Mesothelial cell of epicardium (in vitro differentiated cells): ENCODE results near the gene ZCCHC13. TPM values are rescaled to one million over a fixed set of nuclear protein-coding genes. Genes with fewer than 3 reads are reported as not detected.
"Not testable (repeated sequence)": the region's sequence is repeated elsewhere in the genome, so short reads cannot be mapped to it uniquely, and the experiment has no call there.

Experiments
- DNase-seq, 2 experiments: peaks; one replicate each; pipeline ENCODE4 v3.0.0; 2021; ENCODE audit warnings: low spot score in 2 of 2; ENCODE audit not compliant: unreplicated experiment in 2 of 2
- H3K27ac Mint-ChIP-seq: 2 replicates; pipeline ENCODE4 v1.8.0; 2021; ENCODE audit warnings: mixed read lengths
- H3K27me3 Mint-ChIP-seq: 2 replicates; pipeline ENCODE4 v1.8.0; 2021; ENCODE audit warnings: low read depth, mixed read lengths
- H3K36me3 Mint-ChIP-seq: 2 replicates; pipeline ENCODE4 v1.8.0; 2021; ENCODE audit warnings: mixed read lengths
- H3K4me1 Mint-ChIP-seq: 2 replicates; pipeline ENCODE4 v1.8.0; 2021; ENCODE audit warnings: mixed read lengths
- H3K4me3 Mint-ChIP-seq: 2 replicates; pipeline ENCODE4 v1.8.0; 2021; ENCODE audit warnings: mild to moderate bottlenecking, moderate library complexity, mixed read lengths
- H3K9me3 Mint-ChIP-seq: 2 replicates; pipeline ENCODE4 v1.8.0; 2021; ENCODE audit warnings: mixed read lengths
- total RNA-seq: library from RNA; stranded (reverse); gene quantifications from 3 replicates; pipeline ENCODE4 v1.2.1, GENCODE V29; 2021
- TF ChIP-seq, protein P1 (sequence below): fragments of 200-600 bp; sonication (generic); IDR thresholded peaks from one replicate; pipeline ENCODE4 v1.5.0; 2021; ENCODE audit warnings: antibody characterized with exemption; ENCODE audit not compliant: unreplicated experiment

Gene ZCCHC13
- total RNA-seq, result not detected in 3 replicates

DNA sequence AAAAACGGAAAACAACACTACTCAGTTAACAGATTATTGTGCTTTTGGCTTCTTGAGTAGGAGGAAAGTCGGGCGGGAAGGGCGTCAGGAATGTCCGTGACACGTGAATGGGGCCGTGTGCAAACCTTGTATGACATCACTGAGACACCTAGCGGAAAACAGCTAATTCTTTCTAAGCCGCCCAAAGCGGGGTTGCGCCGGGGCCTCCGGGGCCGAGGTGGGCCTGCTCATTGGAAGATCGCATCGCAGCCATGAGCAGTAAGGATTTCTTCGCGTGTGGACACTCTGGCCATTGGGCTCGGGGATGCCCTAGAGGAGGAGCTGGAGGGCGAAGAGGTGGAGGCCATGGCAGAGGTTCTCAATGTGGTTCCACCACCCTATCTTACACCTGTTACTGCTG, at the start of gene ZCCHC13:
ZCCHC13 (plus strand) TSS at position 165 of the 400 bp plus-strand sequence; CDS start at position 252, 87 bp downstream.
- DNase-seq, result no peak
- Mint-ChIP-seq H3K9me3 (peaks cover 5% of the 10 kb centered on the region), H3K4me1 (no peaks in the 10 kb centered on the region), H3K36me3 (no peaks in the 10 kb centered on the region), H3K27me3 (no peaks in the 10 kb centered on the region), H3K4me3 (no peak within 1 kb of the TSS), H3K27ac (no peak within 1 kb of the TSS)
- TF ChIP-seq, protein P1, sequence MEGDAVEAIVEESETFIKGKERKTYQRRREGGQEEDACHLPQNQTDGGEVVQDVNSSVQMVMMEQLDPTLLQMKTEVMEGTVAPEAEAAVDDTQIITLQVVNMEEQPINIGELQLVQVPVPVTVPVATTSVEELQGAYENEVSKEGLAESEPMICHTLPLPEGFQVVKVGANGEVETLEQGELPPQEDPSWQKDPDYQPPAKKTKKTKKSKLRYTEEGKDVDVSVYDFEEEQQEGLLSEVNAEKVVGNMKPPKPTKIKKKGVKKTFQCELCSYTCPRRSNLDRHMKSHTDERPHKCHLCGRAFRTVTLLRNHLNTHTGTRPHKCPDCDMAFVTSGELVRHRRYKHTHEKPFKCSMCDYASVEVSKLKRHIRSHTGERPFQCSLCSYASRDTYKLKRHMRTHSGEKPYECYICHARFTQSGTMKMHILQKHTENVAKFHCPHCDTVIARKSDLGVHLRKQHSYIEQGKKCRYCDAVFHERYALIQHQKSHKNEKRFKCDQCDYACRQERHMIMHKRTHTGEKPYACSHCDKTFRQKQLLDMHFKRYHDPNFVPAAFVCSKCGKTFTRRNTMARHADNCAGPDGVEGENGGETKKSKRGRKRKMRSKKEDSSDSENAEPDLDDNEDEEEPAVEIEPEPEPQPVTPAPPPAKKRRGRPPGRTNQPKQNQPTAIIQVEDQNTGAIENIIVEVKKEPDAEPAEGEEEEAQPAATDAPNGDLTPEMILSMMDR, result no peak

DNA sequence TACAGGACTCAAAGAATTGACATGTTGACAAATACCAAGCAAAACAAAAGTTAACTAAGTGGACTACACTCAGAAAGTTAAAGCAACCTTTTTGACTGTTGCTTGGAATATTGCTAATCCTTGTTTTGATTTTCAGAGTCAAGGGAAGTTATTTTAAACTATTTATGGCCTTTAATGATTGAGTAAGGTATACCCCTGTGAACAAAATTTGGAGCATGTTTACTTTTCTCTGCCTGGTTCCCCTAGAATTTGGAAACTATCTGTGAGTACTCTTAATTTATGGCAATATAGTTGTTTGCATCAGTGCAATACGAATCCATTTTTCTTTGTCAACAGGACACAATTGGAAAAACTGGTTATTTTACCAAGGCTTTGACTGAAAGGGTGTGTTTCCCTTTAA, 45.9 kb upstream of the ZCCHC13 start:
- DNase-seq, H3K4me3 Mint-ChIP-seq, H3K4me1 Mint-ChIP-seq, H3K27me3 Mint-ChIP-seq, H3K27ac Mint-ChIP-seq: not testable (repeated sequence)
- H3K36me3 Mint-ChIP-seq, result peaks cover 45% of the 10 kb centered on the region
- peaks cover 31% of the 10 kb centered on the region for H3K9me3 Mint-ChIP-seq

DNA sequence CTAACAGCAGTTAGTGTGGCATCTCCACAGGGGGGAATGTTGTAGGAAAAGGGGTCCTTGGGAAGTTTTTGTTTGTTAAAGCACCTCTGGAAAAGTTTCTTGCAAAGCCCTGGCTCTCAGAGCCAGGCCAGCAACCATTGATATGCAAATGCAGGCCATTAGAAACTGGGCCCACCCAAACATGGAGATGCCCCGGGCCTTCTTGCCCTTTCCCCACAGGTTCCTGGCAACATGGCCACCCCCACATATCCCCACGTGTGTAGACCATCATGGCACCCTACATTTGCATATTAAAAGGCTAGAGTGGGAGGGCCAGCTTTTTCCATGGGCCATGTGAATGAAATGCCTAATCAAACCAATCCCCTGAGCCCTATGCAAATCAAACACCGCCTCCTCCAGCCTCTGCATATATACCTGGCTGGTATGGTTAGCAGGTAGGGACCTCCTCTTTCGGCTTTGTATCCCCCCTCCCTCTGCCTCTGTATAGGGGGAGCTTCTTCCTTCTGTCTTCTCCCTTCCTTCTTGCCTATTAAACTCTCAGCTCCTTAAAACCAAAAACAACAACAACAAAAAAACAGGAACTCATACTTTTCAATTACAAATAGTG, 44.0 kb upstream of the ZCCHC13 start:
- Mint-ChIP-seq H3K36me3 (peaks cover 47% of the 10 kb centered on the region), H3K27me3 (no peaks in the 10 kb centered on the region), H3K4me1 (no peaks in the 10 kb centered on the region), H3K4me3 (no peak overlapping the region), H3K9me3 (peaks cover 31% of the 10 kb centered on the region), H3K27ac (no peak overlapping the region)
- TF ChIP-seq, protein P1, result no peak
- no peak for DNase-seq

DNA sequence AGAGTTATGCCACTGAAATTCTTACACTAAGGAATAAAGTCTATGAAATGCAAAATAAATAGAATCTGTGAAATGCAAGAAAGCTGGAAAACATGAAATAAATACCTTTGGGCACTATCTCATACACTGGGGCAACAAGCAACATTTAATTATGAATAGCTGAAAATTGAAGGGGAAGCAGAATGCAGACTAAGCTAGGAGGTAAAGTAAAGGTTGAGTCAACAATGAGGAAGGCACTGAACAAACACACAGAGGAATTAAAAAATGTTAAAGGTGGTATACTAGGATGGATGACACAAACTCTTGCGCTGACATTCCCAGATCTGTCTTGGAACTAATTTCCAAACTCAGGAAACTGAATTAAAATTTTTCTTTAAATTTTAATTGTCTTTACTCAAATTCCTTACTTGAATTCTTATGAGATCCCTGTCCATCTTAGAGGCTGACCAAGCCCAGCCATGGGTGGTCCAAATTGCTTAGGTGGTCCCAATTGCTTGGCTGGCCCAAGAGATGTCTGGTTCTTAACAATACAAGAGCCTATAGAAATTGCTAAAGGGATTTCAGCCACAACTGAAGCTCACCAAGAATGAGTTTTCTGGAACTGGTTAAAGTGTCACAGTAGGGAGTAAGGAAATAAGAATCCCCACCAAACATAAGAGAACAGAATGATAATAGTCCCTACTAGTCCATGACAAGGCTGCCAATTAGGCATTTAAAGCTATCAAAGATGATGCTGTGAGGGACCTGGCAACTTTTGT, 41.3 kb upstream of the ZCCHC13 start:
- Mint-ChIP-seq H3K4me3 (no peak overlapping the region), H3K27me3 (no peaks in the 10 kb centered on the region), H3K9me3 (peaks cover 23% of the 10 kb centered on the region), H3K36me3 (peaks cover 33% of the 10 kb centered on the region), H3K27ac (peak overlapping the region; percentile 35), H3K4me1 (no peaks in the 10 kb centered on the region)
- TF ChIP-seq, protein P1, result no peak
- no peak for DNase-seq

DNA sequence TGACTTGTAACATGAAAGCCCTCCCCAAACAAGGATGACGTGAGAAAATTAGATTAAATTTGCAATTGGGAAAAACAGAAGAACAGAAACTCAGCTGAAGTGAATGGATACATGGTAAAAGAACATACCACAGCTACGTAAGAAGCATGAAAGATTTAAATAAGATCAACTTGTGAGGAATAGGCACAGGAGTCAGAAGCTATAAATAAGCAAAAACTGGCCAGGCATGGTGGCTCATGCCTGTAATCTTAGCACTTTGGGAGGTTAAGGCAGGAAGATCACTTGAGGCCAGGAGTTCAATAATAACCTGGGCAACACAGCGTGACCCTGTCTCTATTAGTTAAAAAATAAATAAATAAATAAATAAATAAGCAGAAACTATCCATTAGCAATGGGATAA, 33.6 kb upstream of the ZCCHC13 start:
- H3K4me3 Mint-ChIP-seq, result no peak overlapping the region
- no peaks in the 10 kb centered on the region for H3K27me3 Mint-ChIP-seq
- TF ChIP-seq, protein P1, result no peak
- H3K9me3 Mint-ChIP-seq, result no peaks in the 10 kb centered on the region
- H3K36me3 Mint-ChIP-seq, result peaks cover 5% of the 10 kb centered on the region
- H3K4me1 Mint-ChIP-seq, result no peaks in the 10 kb centered on the region
- no peak for DNase-seq
- H3K27ac Mint-ChIP-seq, result no peak overlapping the region

DNA sequence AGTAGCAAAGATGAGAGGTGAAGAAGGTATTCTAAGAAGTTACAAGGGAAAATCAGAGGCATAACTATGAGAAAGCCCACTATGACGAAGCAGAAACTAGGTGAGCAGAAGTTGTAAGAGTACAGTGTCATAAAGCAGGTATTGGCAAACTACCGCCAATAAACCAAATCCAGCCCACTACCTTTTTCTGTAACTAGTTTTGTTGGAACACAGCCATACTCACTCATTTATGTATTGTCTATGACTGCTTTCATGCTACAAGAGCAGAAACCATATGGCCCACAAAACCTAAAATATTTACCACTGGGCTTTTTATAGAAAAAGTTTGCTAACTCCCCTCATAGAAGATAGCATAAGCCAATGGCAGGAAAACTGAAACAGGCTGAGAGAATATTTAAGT, 31.8 kb upstream of the ZCCHC13 start:
- Mint-ChIP-seq H3K9me3 (no peaks in the 10 kb centered on the region), H3K36me3 (peaks cover 5% of the 10 kb centered on the region), H3K4me1 (no peaks in the 10 kb centered on the region), H3K4me3 (no peak overlapping the region), H3K27me3 (no peaks in the 10 kb centered on the region), H3K27ac (no peak overlapping the region)
- TF ChIP-seq, protein P1, result no peak
- no peak for DNase-seq
